Psoas muscle (tissue), 8 donors: Measurements from ENCODE around the gene KIAA0825. TPM values are rescaled to one million over a fixed set of nuclear protein-coding genes. Genes with fewer than 3 reads are reported as not detected.

Source experiments
- ATAC-seq, 4 donors: fragments of 200-7000 bp; cut with Tn5 transposase; one replicate each; pipeline ENCODE4 v1.9.1; 2020; ENCODE audit warnings: moderate library complexity in 3 of 4, mild to moderate bottlenecking in 2 of 4
- DNase-seq, 2 donors: peaks; one replicate each; pipeline ENCODE4 v3.0.0-alpha.2; 2020
- H3K27ac ChIP-seq: fragments of 200-600 bp; one replicate; pipeline ENCODE4 v1.8.0; 2022
- H3K27me3 ChIP-seq, 3 donors: fragments of 200-600 bp in 1 of 3; one replicate each; pipeline versions ENCODE4 v1.6.1 to v1.8.0; 2013 to 2022; ENCODE audit warnings: low read length in 2 of 3, mild to moderate bottlenecking in 2 of 3, moderate library complexity in 1 of 3; ENCODE audit not compliant: insufficient read depth in 3 of 3
- H3K36me3 ChIP-seq, 2 donors: fragments of 200-600 bp in 1 of 2; one replicate each; pipeline versions ENCODE4 v1.6.1 to v1.8.0; 2013 to 2022; ENCODE audit warnings: low read depth in 1 of 2, mild to moderate bottlenecking in 1 of 2, moderate library complexity in 1 of 2; ENCODE audit not compliant: insufficient read depth in 1 of 2
- H3K4me1 ChIP-seq: fragments of 200-600 bp; one replicate; pipeline ENCODE4 v1.8.0; 2022
- H3K4me3 ChIP-seq: fragments of 200-600 bp; one replicate; pipeline ENCODE4 v1.8.0; 2022; ENCODE audit warnings: mild to moderate bottlenecking
- H3K9me3 ChIP-seq: fragments of 200-600 bp; one replicate; pipeline ENCODE4 v1.8.0; 2022
- CTCF ChIP-seq: fragments of 200-600 bp; IDR thresholded peaks from one replicate; pipeline ENCODE4 v1.8.0; 2022; ENCODE audit warnings: antibody characterized with exemption
- WGBS, 3 donors: extraction: QIAGEN DNeasy Blood & Tissue Kit; methylation state at CpG; one replicate each; pipeline versions ENCODE4 v1.1.6 to v1.1.7; 2013; 5-methylcytosine and 5-hydroxymethylcytosine counted together
- intact Hi-C, 2 donors: fragments of 100-400 bp; cut with DNase I; formaldehyde crosslinking; loops; one replicate each; pipeline versions ENCODE4 v1.11.0 to v1.14.2; 2022
- polyA plus RNA-seq, 3 donors: library from polyadenylated mRNA; stranded (reverse); fragments of 200-250 nt; gene quantifications; one replicate each; pipeline ENCODE4 v1.2.3, GENCODE V29; 2013
- total RNA-seq, 4 donors: library from RNA; stranded (reverse); fragmentation: NEBNext Ultra II Directional in 2 of 4; extraction: Animal tissue kit (Norgen Biotek cat#: 25700) in 2 of 4; gene quantifications; one replicate each; pipeline versions ENCODE4 v1.2.1 to v1.2.4, GENCODE V29; 2021 to 2023
- donor health status: healthy with polysubstance abuse.
- donor health status: DM: no; HTN: no; CAD: no; lungs with moderate emphysema.
- donor health status: Bipolar disorder and iron deficiency.
- donor health status: healthy.
- donor health status: DM: yes; HTN: yes; CAD: no.
- donor health status: DM: no; HTN: no; CAD: no.
- donor health status: DM: no; HTN: no; CAD: no.
- donor health status: DM: yes; HTN: yes; CAD: no.

Gene KIAA0825
- total and polyA plus RNA-seq, 7 donors = 0.41 to 1.5 (median 1.1) TPM

- no peaks in the 10 kb centered on the region for H3K4me1 ChIP-seq
- intact Hi-C loops = no loop called here
- WGBS, 3 donors = 46 to 56% (median 47%) methylated on average over 6 of the region's 6 CpGs
- H3K27me3 ChIP-seq = no peaks in the 10 kb centered on the region
- no peak overlapping the region for H3K4me3 ChIP-seq
- no peaks in the 10 kb centered on the region for H3K9me3 ChIP-seq
- ATAC-seq (no peak), DNase-seq (no peak)
- no peaks in the 10 kb centered on the region for H3K36me3 ChIP-seq
- no peak for TF ChIP-seq CTCF
- no peak overlapping the region for H3K27ac ChIP-seq
These were observed 301.2 kb downstream of the KIAA0825 start for GRCh38 chr5:94316916-94317838.

- Histone ChIP-seq H3K36me3 (no peaks in the 10 kb centered on the region), H3K4me3 (no peak overlapping the region), H3K9me3 (no peaks in the 10 kb centered on the region), H3K27ac (no peak overlapping the region), H3K4me1 (no peaks in the 10 kb centered on the region), H3K27me3 (no peaks in the 10 kb centered on the region)
- intact Hi-C loops = no loop called here
- ATAC-seq = no peak
- WGBS, 3 donors = 48 to 66% (median 53%) methylated on average over 7 of the region's 7 CpGs
- no peak for TF ChIP-seq CTCF
- no peak for DNase-seq
These were observed 303.8 kb downstream of the KIAA0825 start for GRCh38 chr5:94314460-94315131.

GRCh38 chr5:94313696-94314095, 304.7 kb downstream of the KIAA0825 start:
- Histone ChIP-seq H3K9me3 (no peaks in the 10 kb centered on the region), H3K4me1 (no peaks in the 10 kb centered on the region), H3K27ac (no peak overlapping the region), H3K27me3 (no peaks in the 10 kb centered on the region), H3K36me3 (no peaks in the 10 kb centered on the region), H3K4me3 (no peak overlapping the region)
- DNase-seq (no peak), ATAC-seq (no peak)
- TF ChIP-seq CTCF = no peak
- 91 to 95% (median 92%) methylated on average over 3 of the region's 3 CpGs for WGBS, 3 donors
- intact Hi-C loops = no loop called here

- WGBS, 3 donors = 83 to 86% (median 83%) methylated on average over 3 of the region's 3 CpGs
- H3K36me3 ChIP-seq = no peaks in the 10 kb centered on the region
- DNase-seq (no peak), ATAC-seq (no peak)
- H3K27me3 ChIP-seq = no peaks in the 10 kb centered on the region
- H3K27ac ChIP-seq = no peak overlapping the region
- no peak overlapping the region for H3K4me3 ChIP-seq
- H3K9me3 ChIP-seq = no peaks in the 10 kb centered on the region
- intact Hi-C loops = no loop called here
- no peak for TF ChIP-seq CTCF
- no peaks in the 10 kb centered on the region for H3K4me1 ChIP-seq
These were observed 305.2 kb downstream of the KIAA0825 start for GRCh38 chr5:94313188-94313587.
